ENCODE measurements around the gene DDX10. TPM values are rescaled to one million over a fixed set of nuclear protein-coding genes. Genes with fewer than 3 reads are reported as not detected.
"Not testable (repeated sequence)": the region's sequence is repeated elsewhere in the genome, so short reads cannot be mapped to it uniquely, and the experiment has no call there.

Gene DDX10
- total RNA-seq, 1 donor from 2014 or later = 21.1 TPM

GRCh38 chr11:108774037-108774730, 109.3 kb downstream of the DDX10 start:
- DNase-seq = no peak
- ATAC-seq = no peak
- intact Hi-C loops (cut with DNase I) = no loop called here
- Histone ChIP-seq H3K4me3 (no peak overlapping the region), H3K36me3 (no peaks in the 10 kb centered on the region), H3K4me1 (no peaks in the 10 kb centered on the region), H3K27ac (no peak overlapping the region), H3K27me3 (ENCODE audit: low read depth) (no peaks in the 10 kb centered on the region), H3K9me3 (no peaks in the 10 kb centered on the region)
- TF ChIP-seq, protein P1, sequence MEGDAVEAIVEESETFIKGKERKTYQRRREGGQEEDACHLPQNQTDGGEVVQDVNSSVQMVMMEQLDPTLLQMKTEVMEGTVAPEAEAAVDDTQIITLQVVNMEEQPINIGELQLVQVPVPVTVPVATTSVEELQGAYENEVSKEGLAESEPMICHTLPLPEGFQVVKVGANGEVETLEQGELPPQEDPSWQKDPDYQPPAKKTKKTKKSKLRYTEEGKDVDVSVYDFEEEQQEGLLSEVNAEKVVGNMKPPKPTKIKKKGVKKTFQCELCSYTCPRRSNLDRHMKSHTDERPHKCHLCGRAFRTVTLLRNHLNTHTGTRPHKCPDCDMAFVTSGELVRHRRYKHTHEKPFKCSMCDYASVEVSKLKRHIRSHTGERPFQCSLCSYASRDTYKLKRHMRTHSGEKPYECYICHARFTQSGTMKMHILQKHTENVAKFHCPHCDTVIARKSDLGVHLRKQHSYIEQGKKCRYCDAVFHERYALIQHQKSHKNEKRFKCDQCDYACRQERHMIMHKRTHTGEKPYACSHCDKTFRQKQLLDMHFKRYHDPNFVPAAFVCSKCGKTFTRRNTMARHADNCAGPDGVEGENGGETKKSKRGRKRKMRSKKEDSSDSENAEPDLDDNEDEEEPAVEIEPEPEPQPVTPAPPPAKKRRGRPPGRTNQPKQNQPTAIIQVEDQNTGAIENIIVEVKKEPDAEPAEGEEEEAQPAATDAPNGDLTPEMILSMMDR (IDR thresholded peaks at IDR 0.05) = no peak

GRCh38 chr11:108775324-108775723, 110.5 kb downstream of the DDX10 start:
- DNase-seq = no peak
- TF ChIP-seq, protein P1 (IDR thresholded peaks at IDR 0.05) = no peak
- ATAC-seq = no peak
- no peaks in the 10 kb centered on the region for H3K27me3 ChIP-seq (ENCODE audit: low read depth)
- intact Hi-C loops (cut with DNase I) = no loop called here
- H3K27ac ChIP-seq = no peak overlapping the region
- no peaks in the 10 kb centered on the region for H3K36me3 ChIP-seq
- H3K4me3 ChIP-seq = no peak overlapping the region
- no peaks in the 10 kb centered on the region for H3K9me3 ChIP-seq
- no peaks in the 10 kb centered on the region for H3K4me1 ChIP-seq

DNA sequence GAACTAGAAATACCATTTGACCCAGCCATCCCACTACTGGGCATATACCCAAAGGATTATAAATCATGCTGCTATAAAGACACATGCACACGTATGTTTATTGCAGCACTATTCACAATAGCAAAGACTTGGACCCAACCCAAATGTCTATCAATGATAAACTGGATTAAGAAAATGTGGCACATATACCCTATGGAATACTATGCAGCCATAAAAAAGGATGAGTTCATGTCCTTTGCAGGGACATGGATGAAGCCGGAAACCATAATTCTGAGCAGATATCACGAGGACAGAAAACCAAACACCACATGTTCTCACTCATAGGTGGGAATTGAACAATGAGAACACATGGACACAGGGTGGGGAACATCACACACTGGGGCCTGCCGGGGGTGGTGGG, 114.3 kb downstream of the DDX10 start:
- H3K27ac ChIP-seq; H3K9me3 ChIP-seq; intact Hi-C loops (cut with DNase I); H3K36me3 ChIP-seq; H3K27me3 ChIP-seq (ENCODE audit: low read depth); ATAC-seq; DNase-seq; H3K4me3 ChIP-seq; H3K4me1 ChIP-seq: not testable (repeated sequence)

DNA sequence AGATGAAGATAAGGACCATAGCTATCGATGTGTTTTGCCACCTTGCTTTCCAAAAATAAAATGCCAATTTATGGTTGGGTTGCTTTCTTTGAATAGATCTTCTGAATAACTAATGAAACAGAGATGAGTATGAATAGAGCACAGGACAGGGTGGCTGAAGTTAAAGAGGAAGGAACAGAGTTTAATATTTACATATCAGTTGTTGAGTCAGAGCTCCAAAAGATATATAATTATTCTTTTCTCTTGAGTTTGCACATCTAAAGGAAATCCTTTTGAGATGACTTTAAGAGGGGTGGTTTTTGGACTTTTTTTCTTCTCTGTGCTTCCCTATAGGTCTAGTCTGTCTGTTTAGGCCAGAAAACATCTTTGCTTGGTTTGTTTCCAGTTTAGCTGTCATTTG, 115.2 kb downstream of the DDX10 start:
- TF ChIP-seq, protein P1 (IDR thresholded peaks at IDR 0.05) = no peak
- intact Hi-C loops (cut with DNase I) = no loop called here
- no peak for DNase-seq
- no peak overlapping the region for H3K4me3 ChIP-seq
- no peak for ATAC-seq
- peaks cover 3% of the 10 kb centered on the region for H3K9me3 ChIP-seq
- no peaks in the 10 kb centered on the region for H3K4me1 ChIP-seq
- H3K27me3 ChIP-seq (ENCODE audit: low read depth) = no peaks in the 10 kb centered on the region
- H3K36me3 ChIP-seq = no peaks in the 10 kb centered on the region
- no peak overlapping the region for H3K27ac ChIP-seq

DNA sequence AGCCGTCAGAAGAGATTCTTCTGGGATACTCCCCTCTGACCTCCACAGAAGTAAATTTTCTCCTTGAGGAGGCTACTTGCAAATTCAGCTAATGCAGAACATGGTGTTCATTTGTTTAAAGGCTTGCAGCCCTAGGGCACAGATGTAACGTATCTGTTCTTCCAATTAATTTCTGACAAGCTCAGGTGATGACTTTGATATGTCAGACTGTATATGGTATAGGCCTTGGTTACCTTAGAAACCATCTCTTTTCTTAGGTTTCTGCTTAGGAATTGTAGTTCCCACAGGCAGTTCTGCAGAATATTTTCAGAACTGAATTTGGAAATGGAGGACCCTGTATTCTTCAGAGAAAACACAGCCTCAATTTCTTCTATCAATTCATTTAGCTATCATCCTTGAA, 117.1 kb downstream of the DDX10 start:
- TF ChIP-seq, protein P1 (IDR thresholded peaks at IDR 0.05) = no peak
- Histone ChIP-seq H3K9me3 (peaks cover 5% of the 10 kb centered on the region), H3K4me1 (no peaks in the 10 kb centered on the region), H3K27ac (no peak overlapping the region), H3K4me3 (no peak overlapping the region), H3K27me3 (ENCODE audit: low read depth) (no peaks in the 10 kb centered on the region), H3K36me3 (no peaks in the 10 kb centered on the region)
- intact Hi-C loops (cut with DNase I) = no loop called here
- no peak for ATAC-seq
- no peak for DNase-seq

DNA sequence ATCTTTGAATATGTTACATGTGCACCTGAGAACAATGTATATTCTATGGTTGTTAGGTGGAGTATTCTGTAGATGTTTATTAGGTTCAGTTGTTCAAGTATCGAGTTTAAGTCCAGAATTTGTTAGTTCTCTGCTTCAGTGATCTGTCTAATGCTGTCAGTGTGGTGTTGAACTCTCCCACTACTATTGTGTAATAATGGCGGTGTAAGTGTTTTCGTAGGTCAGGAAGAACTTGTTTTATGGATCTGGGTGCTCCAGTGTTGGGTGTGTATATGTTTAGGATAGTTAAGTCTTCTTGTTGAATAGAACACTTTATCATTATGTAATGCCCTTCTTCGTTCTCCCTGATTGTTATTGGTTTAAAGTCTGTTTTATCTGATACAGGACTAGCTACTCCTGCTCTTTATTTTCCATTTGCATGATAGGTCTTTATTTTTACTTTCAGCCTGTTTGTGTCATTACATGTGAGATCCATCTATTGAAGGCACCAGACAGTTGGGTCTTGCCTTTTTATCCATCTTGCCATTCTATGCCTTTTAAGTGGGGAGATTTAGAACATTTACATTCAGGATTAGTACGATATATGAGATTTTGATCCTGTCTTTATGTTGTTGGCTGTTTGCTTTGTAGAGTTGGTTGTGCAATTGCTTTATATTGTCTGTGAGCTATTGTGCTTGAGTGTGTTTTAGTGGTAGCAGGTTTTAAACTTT, 121.6 kb downstream of the DDX10 start:
- Histone ChIP-seq H3K36me3 (no peaks in the 10 kb centered on the region), H3K9me3 (peaks cover 5% of the 10 kb centered on the region), H3K27ac (no peak overlapping the region), H3K4me1 (no peaks in the 10 kb centered on the region), H3K27me3 (ENCODE audit: low read depth) (no peaks in the 10 kb centered on the region), H3K4me3 (no peak overlapping the region)
- TF ChIP-seq, protein P1 (IDR thresholded peaks at IDR 0.05) = no peak
- intact Hi-C loops (cut with DNase I) = no loop called here
- DNase-seq (no peak), ATAC-seq (no peak)

Data from lower lobe of right lung (tissue), 2 donors.